CD4-positive, CD25-positive, alpha-beta regulatory T cell (primary cell): ENCODE data around the gene DNER. TPM values are rescaled to one million over a fixed set of nuclear protein-coding genes. Genes with fewer than 3 reads are reported as not detected.
"Not testable (repeated sequence)": the region's sequence is repeated elsewhere in the genome, so short reads cannot be mapped to it uniquely, and the experiment has no call there.

ENCODE experiments used
- ATAC-seq, 2 donors: fragments of 150-1000 bp; cut with Tn5 transposase; one replicate each; pipeline ENCODE4 v1.10.0; 2021; ENCODE audit warnings: low read depth in 2 of 2, moderate number of reproducible peaks in 2 of 2, moderate library complexity in 1 of 2
- DNase-seq, 3 donors: peaks; one replicate each; pipeline versions ENCODE4 v3.0.0 to v3.0.0-alpha.2; 2012 to 2022; ENCODE audit warnings: mixed read lengths in 1 of 3
- H3K27ac ChIP-seq: one replicate; pipeline ENCODE4 v1.7.0; 2013; ENCODE audit warnings: mild to moderate bottlenecking, low read length; ENCODE audit not compliant: insufficient read depth, poor library complexity, severe bottlenecking
- H3K27me3 ChIP-seq: one replicate; pipeline ENCODE4 v1.7.0; 2013; ENCODE audit warnings: low read length; ENCODE audit not compliant: control insufficient read depth, insufficient read depth
- H3K36me3 ChIP-seq: one replicate; pipeline ENCODE4 v1.7.0; 2013; ENCODE audit warnings: mild to moderate bottlenecking, low read length, moderate library complexity; ENCODE audit not compliant: control insufficient read depth, insufficient read depth
- H3K4me1 ChIP-seq: 2 replicates; pipeline ENCODE4 v1.7.0; 2013; ENCODE audit warnings: mild to moderate bottlenecking, low read length; ENCODE audit not compliant: insufficient read depth, control insufficient read depth, poor library complexity, severe bottlenecking
- H3K4me3 ChIP-seq: one replicate; pipeline ENCODE4 v1.7.0; 2013; ENCODE audit warnings: low read depth, mild to moderate bottlenecking, low read length, moderate library complexity
- H3K9me3 ChIP-seq, 2 experiments: 1 replicate in 1 of 2; 2 replicates in 1 of 2; pipeline ENCODE4 v1.7.0; 2013; ENCODE audit warnings: low read length in 2 of 2, mild to moderate bottlenecking in 1 of 2, moderate library complexity in 1 of 2; ENCODE audit not compliant: control insufficient read depth in 2 of 2
- H3K27ac Mint-ChIP-seq, 3 donors: one replicate each; pipeline ENCODE4 v1.8.0; 2020 to 2022; ENCODE audit warnings: mild to moderate bottlenecking in 3 of 3, mixed read lengths in 3 of 3, moderate library complexity in 2 of 3
- H3K27me3 Mint-ChIP-seq: one replicate; pipeline ENCODE4 v1.8.0; 2022; ENCODE audit warnings: mild to moderate bottlenecking, mixed read lengths
- H3K36me3 Mint-ChIP-seq: one replicate; pipeline ENCODE4 v1.8.0; 2020; ENCODE audit warnings: mixed read lengths
- H3K4me1 Mint-ChIP-seq, 4 donors: one replicate each; pipeline ENCODE4 v1.8.0; 2020 to 2022; ENCODE audit warnings: mixed read lengths in 4 of 4, mild to moderate bottlenecking in 1 of 4
- H3K4me3 Mint-ChIP-seq, 4 donors: one replicate each; pipeline ENCODE4 v1.8.0; 2020 to 2022; ENCODE audit warnings: mild to moderate bottlenecking in 4 of 4, mixed read lengths in 4 of 4, moderate library complexity in 3 of 4
- H3K9me3 Mint-ChIP-seq, 7 donors: one replicate each; pipeline ENCODE4 v1.8.0; 2020 to 2022; ENCODE audit warnings: mixed read lengths in 7 of 7, mild to moderate bottlenecking in 3 of 7, moderate library complexity in 2 of 7
- polyA plus RNA-seq, 4 donors: library from polyadenylated mRNA; unstranded; fragments of 300-500 nt; fragmentation: Illumina TruSeq; gene quantifications; one replicate each; pipeline ENCODE4 v1.2.3, GENCODE V29; 2021
- total RNA-seq: library from RNA; stranded (reverse); gene quantifications from one replicate; pipeline ENCODE4 v1.2.3, GENCODE V29; 2022

DNER gene
- total and polyA plus RNA-seq, 5 donors from 2014 or later = 0.23 TPM; not detected in 4

DNA sequence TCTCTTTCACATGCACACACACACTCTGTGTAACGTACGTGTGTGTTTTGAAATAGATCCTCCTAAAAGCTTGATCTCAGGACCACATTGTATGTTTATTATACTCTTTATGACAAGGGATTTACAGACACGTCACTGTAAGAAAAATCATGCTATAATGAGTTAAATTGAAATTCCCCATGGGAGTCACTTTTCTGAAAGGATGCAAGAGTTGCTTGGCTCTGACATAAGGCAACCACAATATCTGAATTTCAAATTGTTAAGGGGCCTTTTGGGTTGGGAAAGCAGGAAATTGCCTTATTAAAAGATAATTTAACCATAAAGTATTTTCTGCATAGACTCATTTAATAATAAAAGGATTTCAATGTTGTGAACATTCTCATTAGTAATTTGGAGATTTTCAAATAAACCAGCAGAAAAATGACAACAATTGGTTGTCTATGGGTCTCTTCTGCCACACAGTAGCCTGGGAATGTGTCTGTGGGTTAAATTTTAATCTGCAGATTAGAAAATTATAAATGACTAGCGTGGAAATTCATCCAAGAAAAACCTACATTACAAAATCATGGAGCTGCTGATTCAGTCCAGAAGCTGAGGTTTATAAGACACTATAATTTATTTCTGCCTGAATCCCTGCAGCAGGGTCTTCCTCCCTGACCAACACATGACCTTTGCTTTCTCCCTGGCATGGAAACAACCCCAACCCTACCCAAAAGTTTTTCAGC is 367.4 kb downstream of the DNER start:
- H3K27ac ChIP-seq = no peak overlapping the region
- Mint-ChIP-seq H3K27ac (no peak overlapping the region), H3K9me3 (peaks cover 0 to 12% (median 0%) of the 10 kb centered on the region in 7 donors), H3K4me3 (no peak overlapping the region), H3K36me3 (no peaks in the 10 kb centered on the region), H3K4me1 (no peaks in the 10 kb centered on the region), H3K27me3 (no peaks in the 10 kb centered on the region)
- ATAC-seq (no peak), DNase-seq (no peak)
- H3K27me3 ChIP-seq = no peaks in the 10 kb centered on the region
- H3K4me3 ChIP-seq = no peak overlapping the region
- no peaks in the 10 kb centered on the region for H3K36me3 ChIP-seq
- H3K9me3 ChIP-seq = no peaks in the 10 kb centered on the region
- H3K4me1 ChIP-seq = no peaks in the 10 kb centered on the region

DNA sequence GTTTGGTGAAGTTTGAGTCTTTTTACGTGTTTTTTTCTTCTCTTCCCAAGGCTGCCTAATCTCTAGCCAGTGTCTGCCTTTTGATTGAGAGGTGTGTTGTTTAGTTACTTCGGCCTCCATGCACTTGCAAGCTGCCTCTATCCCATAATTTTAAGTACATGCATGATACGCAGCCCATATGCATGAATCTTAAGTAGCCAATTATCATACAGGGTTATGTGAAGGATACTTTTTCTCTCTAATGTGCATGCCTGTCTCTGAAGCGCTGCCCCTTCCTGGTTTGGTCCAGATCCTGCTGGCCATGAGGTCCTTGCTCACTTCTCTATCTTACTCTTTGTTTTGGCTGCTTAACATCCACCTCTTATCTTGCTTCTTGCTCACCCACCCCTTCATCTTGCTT is 369.4 kb downstream of the DNER start:
- ATAC-seq = no peak

DNA sequence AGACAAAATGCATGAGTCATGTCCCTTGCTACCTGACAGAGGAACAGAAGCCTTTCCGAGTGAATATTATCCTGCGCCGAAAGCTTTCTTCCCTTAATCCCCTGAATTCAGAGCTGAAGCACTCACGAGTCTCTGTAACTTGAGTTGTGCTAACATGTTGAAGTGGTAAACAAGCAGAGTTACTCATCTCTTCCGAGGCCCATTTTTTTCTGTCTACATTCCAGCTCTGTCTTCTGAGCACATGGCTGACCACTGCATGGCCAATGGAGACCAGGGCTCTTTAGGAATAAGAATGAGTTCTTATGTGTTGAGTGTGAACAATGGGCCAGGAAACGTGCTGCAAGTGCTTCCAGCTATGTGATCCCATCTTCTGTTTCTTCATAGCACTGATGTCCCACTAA is 370.2 kb downstream of the DNER start:
- Mint-ChIP-seq H3K4me3 (no peak overlapping the region), H3K36me3 (no peaks in the 10 kb centered on the region), H3K9me3 (peaks cover 0 to 7% (median 0%) of the 10 kb centered on the region in 7 donors), H3K27me3 (no peaks in the 10 kb centered on the region), H3K4me1 (no peaks in the 10 kb centered on the region), H3K27ac (no peak overlapping the region)
- DNase-seq = no peak
- H3K4me1 ChIP-seq = no peaks in the 10 kb centered on the region
- H3K4me3 ChIP-seq = no peak overlapping the region
- no peaks in the 10 kb centered on the region for H3K36me3 ChIP-seq
- H3K27me3 ChIP-seq = no peaks in the 10 kb centered on the region
- no peak overlapping the region for H3K27ac ChIP-seq
- no peak for ATAC-seq
- no peaks in the 10 kb centered on the region for H3K9me3 ChIP-seq

More for the DNA sequence above, 369.4 kb downstream of the DNER start:
- Histone ChIP-seq H3K36me3 (no peaks in the 10 kb centered on the region), H3K4me3 (no peak overlapping the region), H3K4me1 (no peaks in the 10 kb centered on the region), H3K27ac (no peak overlapping the region), H3K9me3 (no peaks in the 10 kb centered on the region), H3K27me3 (no peaks in the 10 kb centered on the region)
- Mint-ChIP-seq H3K9me3 (peaks cover 0 to 10% (median 0%) of the 10 kb centered on the region in 7 donors), H3K4me3 (no peak overlapping the region), H3K27ac (no peak overlapping the region), H3K27me3 (no peaks in the 10 kb centered on the region), H3K4me1 (no peaks in the 10 kb centered on the region), H3K36me3 (no peaks in the 10 kb centered on the region)
- DNase-seq = no peak

- H3K27ac Mint-ChIP-seq = no peak overlapping the region
- peaks cover 0 to 4% (median 0%) of the 10 kb centered on the region in 7 donors for H3K9me3 Mint-ChIP-seq
- Histone ChIP-seq H3K27me3 (no peaks in the 10 kb centered on the region), H3K27ac (no peak overlapping the region), H3K9me3 (no peaks in the 10 kb centered on the region), H3K4me1 (no peaks in the 10 kb centered on the region), H3K4me3 (no peak overlapping the region), H3K36me3 (no peaks in the 10 kb centered on the region)
- H3K36me3 Mint-ChIP-seq = no peaks in the 10 kb centered on the region
- ATAC-seq (no peak), DNase-seq (no peak)
- H3K4me3 Mint-ChIP-seq = no peak overlapping the region
- no peaks in the 10 kb centered on the region for H3K4me1 Mint-ChIP-seq
- no peaks in the 10 kb centered on the region for H3K27me3 Mint-ChIP-seq
Measured at GRCh38 chr2:229343661-229344060, 370.7 kb downstream of the DNER start.

GRCh38 chr2:229342376-229342775 is 372.0 kb downstream of the DNER start:
- ATAC-seq (no peak), DNase-seq (no peak)
- Histone ChIP-seq H3K27me3 (no peaks in the 10 kb centered on the region), H3K36me3 (no peaks in the 10 kb centered on the region), H3K27ac (no peak overlapping the region), H3K4me1 (no peaks in the 10 kb centered on the region), H3K9me3 (no peaks in the 10 kb centered on the region), H3K4me3 (no peak overlapping the region)
- Mint-ChIP-seq H3K9me3 (peaks cover 0 to 4% (median 0%) of the 10 kb centered on the region in 7 donors), H3K27ac (no peak overlapping the region), H3K36me3 (no peaks in the 10 kb centered on the region), H3K4me1 (no peaks in the 10 kb centered on the region), H3K4me3 (no peak overlapping the region), H3K27me3 (no peaks in the 10 kb centered on the region)

DNA sequence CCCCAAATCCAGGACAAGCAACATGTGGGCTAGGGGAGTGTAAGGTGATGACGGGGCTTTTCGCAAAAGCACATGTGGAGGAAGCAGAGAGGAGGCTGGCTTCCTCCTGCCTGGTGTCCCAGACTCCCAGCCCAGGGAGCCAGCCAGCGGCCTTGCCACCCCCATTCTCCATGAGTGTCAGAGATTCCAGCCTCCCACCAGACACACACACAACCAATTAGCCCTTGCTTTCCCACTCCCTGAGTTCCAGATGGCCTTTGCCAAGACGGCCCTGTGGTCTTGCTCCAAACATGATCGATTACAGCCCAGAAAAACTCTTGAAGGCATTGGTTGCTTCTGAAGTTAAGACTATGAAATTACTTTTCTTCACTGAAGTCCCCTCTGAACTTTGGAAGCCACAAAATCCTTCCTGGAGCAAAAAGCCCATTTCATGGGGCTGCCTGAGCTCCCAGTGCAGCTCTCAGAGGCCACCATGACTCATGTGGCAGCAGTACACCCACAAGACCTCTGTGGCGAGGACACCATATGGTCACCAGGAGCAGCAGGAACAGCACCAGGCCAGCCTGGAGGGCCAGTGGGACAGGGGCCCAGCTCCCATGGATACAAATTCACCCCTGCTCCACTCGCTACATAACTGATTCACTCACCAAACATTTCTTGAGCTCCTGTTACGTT is 374.1 kb downstream of the DNER start:
- ATAC-seq (no peak), DNase-seq (no peak)

DNA sequence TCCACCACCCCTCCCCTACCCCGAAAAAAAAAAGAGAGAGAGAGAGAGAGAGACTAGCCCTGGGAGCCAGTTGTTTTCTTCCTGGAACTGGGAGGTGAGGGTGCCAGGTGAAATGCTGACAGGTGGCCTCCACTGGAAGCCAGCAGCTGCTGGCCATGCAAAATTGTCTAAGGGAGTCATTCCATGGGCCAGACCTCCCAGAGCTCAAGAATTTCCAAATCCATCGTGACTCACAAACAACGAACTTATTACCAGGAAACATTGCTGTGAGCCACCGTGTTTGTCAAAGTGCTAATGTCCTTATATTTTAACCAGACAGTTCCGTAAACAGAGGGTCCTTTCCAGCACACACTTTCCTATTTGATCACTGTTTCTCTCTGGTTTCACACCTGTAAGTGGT is 374.7 kb downstream of the DNER start:
- no peaks in the 10 kb centered on the region for H3K9me3 ChIP-seq
- ATAC-seq = no peak
- H3K36me3 Mint-ChIP-seq = no peaks in the 10 kb centered on the region
- H3K4me1 Mint-ChIP-seq = no peaks in the 10 kb centered on the region
- H3K4me1 ChIP-seq = no peaks in the 10 kb centered on the region
- DNase-seq = no peak
- no peaks in the 10 kb centered on the region for H3K27me3 ChIP-seq
- H3K9me3 Mint-ChIP-seq = peaks cover 0 to 1% (median 0%) of the 10 kb centered on the region in 7 donors
- H3K36me3 ChIP-seq = no peaks in the 10 kb centered on the region
- no peaks in the 10 kb centered on the region for H3K27me3 Mint-ChIP-seq
- no peak overlapping the region for H3K4me3 Mint-ChIP-seq
- no peak overlapping the region for H3K4me3 ChIP-seq
- no peak overlapping the region for H3K27ac Mint-ChIP-seq
- H3K27ac ChIP-seq = no peak overlapping the region

More for the DNA sequence above, 374.1 kb downstream of the DNER start:
- Mint-ChIP-seq H3K4me1 (no peaks in the 10 kb centered on the region), H3K27ac (no peak overlapping the region), H3K36me3 (no peaks in the 10 kb centered on the region), H3K4me3 (no peak overlapping the region), H3K9me3 (peaks cover 0 to under 1% (median 0%) of the 10 kb centered on the region in 7 donors), H3K27me3 (no peaks in the 10 kb centered on the region)
- Histone ChIP-seq H3K4me3 (no peak overlapping the region), H3K27ac (no peak overlapping the region), H3K9me3 (no peaks in the 10 kb centered on the region), H3K4me1 (no peaks in the 10 kb centered on the region), H3K36me3 (no peaks in the 10 kb centered on the region), H3K27me3 (no peaks in the 10 kb centered on the region)

- H3K36me3 ChIP-seq = not testable (repeated sequence)
Measured at GRCh38 chr2:229339171-229339570, 375.2 kb downstream of the DNER start.

More at GRCh38 chr2:229339171-229339570, 375.2 kb downstream of the DNER start:
- H3K4me1 Mint-ChIP-seq, H3K27ac ChIP-seq, H3K9me3 Mint-ChIP-seq, H3K27ac Mint-ChIP-seq, H3K36me3 Mint-ChIP-seq, DNase-seq, H3K27me3 Mint-ChIP-seq, H3K9me3 ChIP-seq, ATAC-seq, H3K4me3 ChIP-seq, H3K4me1 ChIP-seq, H3K4me3 Mint-ChIP-seq, H3K27me3 ChIP-seq: not testable (repeated sequence)
